Common myeloid progenitor, CD34-positive (primary cell): ENCODE results near the gene UBTD1.
A peak's percentile ranks its signal among the peaks of the same experiment; 100 is the strongest.

Experiments
- CTCF ChIA-PET: fragments of 350-600 bp; sonication (Branson Sonifier 250); formaldehyde crosslinking; loops from one replicate; lab custom pipeline; 2021; ENCODE audit warnings: antibody characterized with exemption; lab: Charles Lee
- POLR2A ChIA-PET: fragments of 350-600 bp; sonication (Branson Sonifier 250); formaldehyde crosslinking; loops from one replicate; lab custom pipeline; 2021; ENCODE audit warnings: antibody characterized with exemption; lab: Charles Lee
- DNase-seq, 3 donors: peaks; one replicate each; pipeline versions ENCODE4 v3.0.0 to v3.0.0-alpha.2; 2013
- H3K27ac ChIP-seq, 2 experiments: 1 replicate in 1 of 2; 2 replicates in 1 of 2; pipeline ENCODE4 v1.7.0; 2013; ENCODE audit warnings: inconsistent platforms in 2 of 2, low read length in 2 of 2, mild to moderate bottlenecking in 2 of 2, low read depth in 1 of 2, moderate library complexity in 1 of 2; ENCODE audit not compliant: severe bottlenecking in 2 of 2, insufficient read depth in 1 of 2, poor library complexity in 1 of 2
- H3K27me3 ChIP-seq, 5 experiments: replicated peaks in 2 of 5; 1 replicate in 3 of 5; 2 replicates in 2 of 5; pipeline versions ENCODE4 v1.6.1 to v1.7.0; 2013; ENCODE audit warnings: low read length in 4 of 5, mild to moderate bottlenecking in 2 of 5, moderate library complexity in 2 of 5, inconsistent platforms in 1 of 5; ENCODE audit not compliant: insufficient read depth in 5 of 5, control insufficient read depth in 4 of 5
- H3K36me3 ChIP-seq, 4 experiments: 1 replicate in 2 of 4; 2 replicates in 2 of 4; pipeline versions ENCODE4 v1.6.1 to v1.7.0; 2013; ENCODE audit warnings: low read length in 3 of 4, control low read depth in 1 of 4, mild to moderate bottlenecking in 1 of 4; ENCODE audit not compliant: control insufficient read depth in 4 of 4, insufficient read depth in 4 of 4
- H3K4me1 ChIP-seq, 4 experiments: 1 replicate in 3 of 4; 2 replicates in 1 of 4; pipeline versions ENCODE4 v1.6.1 to v1.7.1; 2013; ENCODE audit warnings: low read length in 3 of 4, mild to moderate bottlenecking in 3 of 4, control low read depth in 1 of 4, inconsistent platforms in 1 of 4, moderate library complexity in 1 of 4; ENCODE audit not compliant: control insufficient read depth in 4 of 4, insufficient read depth in 4 of 4; ENCODE audit errors: control extremely low read depth in 1 of 4
- H3K4me3 ChIP-seq, 7 experiments: 1 replicate in 4 of 7; 2 replicates in 3 of 7; pipeline versions ENCODE4 v1.5.1 to v1.7.0; 2013; ENCODE audit warnings: mild to moderate bottlenecking in 7 of 7, low read length in 6 of 7, moderate library complexity in 6 of 7, inconsistent platforms in 2 of 7, low read depth in 2 of 7, control low read depth in 1 of 7; ENCODE audit not compliant: insufficient read depth in 4 of 7, control insufficient read depth in 1 of 7; ENCODE audit errors: extremely low read depth in 1 of 7
- H3K9me3 ChIP-seq, 5 experiments: 1 replicate in 4 of 5; 2 replicates in 1 of 5; pipeline versions ENCODE4 v1.6.1 to v1.7.1; 2013; ENCODE audit warnings: low read length in 4 of 5, mild to moderate bottlenecking in 2 of 5, inconsistent platforms in 1 of 5, low read depth in 1 of 5, moderate library complexity in 1 of 5; ENCODE audit not compliant: control insufficient read depth in 4 of 5, insufficient read depth in 2 of 5; ENCODE audit errors: control extremely low read depth in 1 of 5
- WGBS: methylation state at CpG from one replicate; pipeline ENCODE4 v1.1.5; 2013; ENCODE audit not compliant: insufficient coverage; 5-methylcytosine and 5-hydroxymethylcytosine counted together

Gene UBTD1

GRCh38 chr10:97533888-97534287, 35.2 kb downstream of the UBTD1 start:
- DNase-seq = no peak
- H3K36me3 ChIP-seq = no peaks in the 10 kb centered on the region
- no peak overlapping the region for H3K4me3 ChIP-seq
- peaks cover 0 to 2% (median 0%) of the 10 kb centered on the region in 4 experiments for H3K4me1 ChIP-seq
- H3K27me3 ChIP-seq = no peaks in the 10 kb centered on the region
- ChIA-PET POLR2A (interaction anchor here (0.5 kb wide), 1 partner anchor 20 kb away, joined by 3 read pairs; no protein-coding TSS in a partner anchor), CTCF (interaction anchor here (0.6 to 12.9 kb wide), 17 partner anchors 10 to 119 kb away, joined by 3 to 148 read pairs (median 5); no protein-coding TSS in a partner anchor)
- no peak overlapping the region for H3K27ac ChIP-seq
- 100% methylated on average over 5 of the region's 6 CpGs for WGBS
- no peaks in the 10 kb centered on the region for H3K9me3 ChIP-seq

GRCh38 chr10:97534746-97535367, 36.1 kb downstream of the UBTD1 start:
- Histone ChIP-seq H3K27me3 (no peaks in the 10 kb centered on the region), H3K9me3 (no peaks in the 10 kb centered on the region), H3K4me3 (no peak overlapping the region), H3K36me3 (no peaks in the 10 kb centered on the region), H3K27ac (no peak overlapping the region), H3K4me1 (peaks cover 0 to 2% (median 0%) of the 10 kb centered on the region in 4 experiments)
- DNase-seq = peak; percentile 30 to 55 (median 44)
- ChIA-PET CTCF (interaction anchor here (0.7 to 12.9 kb wide), 20 partner anchors 9 to 261 kb away, joined by 3 to 148 read pairs (median 5); no protein-coding TSS in a partner anchor), POLR2A (no interaction called here)
- WGBS = 83% methylated on average over 4 of the region's 6 CpGs

GRCh38 chr10:97537186-97537869, 38.6 kb downstream of the UBTD1 start:
- Histone ChIP-seq H3K27ac (no peak overlapping the region), H3K36me3 (no peaks in the 10 kb centered on the region), H3K27me3 (no peaks in the 10 kb centered on the region), H3K4me3 (no peak overlapping the region), H3K4me1 (peaks cover 0 to 7% (median 5%) of the 10 kb centered on the region in 4 experiments), H3K9me3 (no peaks in the 10 kb centered on the region)
- CTCF ChIA-PET = interaction anchor here (2.9 to 12.9 kb wide), 2 partner anchors 9 to 15 kb away, joined by 8 to 148 read pairs; no protein-coding TSS in a partner anchor
- POLR2A ChIA-PET = no interaction called here
- DNase-seq = no peak
- WGBS = 90% methylated on average over 2 of the region's 5 CpGs

- ChIA-PET POLR2A (no interaction called here), CTCF (interaction anchor here (1.3 to 12.9 kb wide), 2 partner anchors 8 to 14 kb away, joined by 3 to 148 read pairs; no protein-coding TSS in a partner anchor)
- H3K27ac ChIP-seq = no peak overlapping the region
- 100% methylated on average over 1 of the region's 4 CpGs for WGBS
- H3K4me3 ChIP-seq = no peak overlapping the region
- no peak for DNase-seq
- peaks cover 0 to 18% (median 16%) of the 10 kb centered on the region in 4 experiments for H3K4me1 ChIP-seq
- no peaks in the 10 kb centered on the region for H3K9me3 ChIP-seq
- H3K27me3 ChIP-seq = no peaks in the 10 kb centered on the region
- no peaks in the 10 kb centered on the region for H3K36me3 ChIP-seq
These were observed 39.7 kb downstream of the UBTD1 start for GRCh38 chr10:97538411-97538810.

- H3K9me3 ChIP-seq = no peaks in the 10 kb centered on the region
- H3K27me3 ChIP-seq = no peaks in the 10 kb centered on the region
- H3K36me3 ChIP-seq = no peaks in the 10 kb centered on the region
- ChIA-PET POLR2A (no interaction called here), CTCF (interaction anchor here (1.3 to 12.9 kb wide), 2 partner anchors 8 to 13 kb away, joined by 3 to 148 read pairs; no protein-coding TSS in a partner anchor)
- H3K27ac ChIP-seq = no peak overlapping the region
- WGBS = 90% methylated on average over 4 of the region's 4 CpGs
- H3K4me3 ChIP-seq = no peak overlapping the region
- H3K4me1 ChIP-seq = peaks cover 0 to 22% (median 20%) of the 10 kb centered on the region in 4 experiments
- no peak for DNase-seq
These were observed 40.1 kb downstream of the UBTD1 start for GRCh38 chr10:97538839-97539238.

GRCh38 chr10:97539523-97540200, 40.9 kb downstream of the UBTD1 start:
- peaks cover 0 to 24% (median 22%) of the 10 kb centered on the region in 4 experiments for H3K4me1 ChIP-seq
- POLR2A ChIA-PET = no interaction called here
- 50% methylated on average over 2 of the region's 6 CpGs for WGBS

More at GRCh38 chr10:97539523-97540200, 40.9 kb downstream of the UBTD1 start:
- CTCF ChIA-PET = interaction anchor here (1.3 to 12.9 kb wide), 3 partner anchors 9 to 19 kb away, joined by 3 to 148 read pairs (median 3); no protein-coding TSS in a partner anchor
- Histone ChIP-seq H3K27me3 (no peaks in the 10 kb centered on the region), H3K36me3 (no peaks in the 10 kb centered on the region), H3K4me3 (no peak overlapping the region), H3K9me3 (no peaks in the 10 kb centered on the region), H3K27ac (no peak overlapping the region)
- DNase-seq = no peak
